ENCODE measurements around the gene OPN3. TPM values are rescaled to one million over a fixed set of nuclear protein-coding genes. Genes with fewer than 3 reads are reported as not detected.

Gene OPN3
- total RNA-seq, 2 experiments from 2014 or later, result 10.8 to 12.2 TPM

DNA sequence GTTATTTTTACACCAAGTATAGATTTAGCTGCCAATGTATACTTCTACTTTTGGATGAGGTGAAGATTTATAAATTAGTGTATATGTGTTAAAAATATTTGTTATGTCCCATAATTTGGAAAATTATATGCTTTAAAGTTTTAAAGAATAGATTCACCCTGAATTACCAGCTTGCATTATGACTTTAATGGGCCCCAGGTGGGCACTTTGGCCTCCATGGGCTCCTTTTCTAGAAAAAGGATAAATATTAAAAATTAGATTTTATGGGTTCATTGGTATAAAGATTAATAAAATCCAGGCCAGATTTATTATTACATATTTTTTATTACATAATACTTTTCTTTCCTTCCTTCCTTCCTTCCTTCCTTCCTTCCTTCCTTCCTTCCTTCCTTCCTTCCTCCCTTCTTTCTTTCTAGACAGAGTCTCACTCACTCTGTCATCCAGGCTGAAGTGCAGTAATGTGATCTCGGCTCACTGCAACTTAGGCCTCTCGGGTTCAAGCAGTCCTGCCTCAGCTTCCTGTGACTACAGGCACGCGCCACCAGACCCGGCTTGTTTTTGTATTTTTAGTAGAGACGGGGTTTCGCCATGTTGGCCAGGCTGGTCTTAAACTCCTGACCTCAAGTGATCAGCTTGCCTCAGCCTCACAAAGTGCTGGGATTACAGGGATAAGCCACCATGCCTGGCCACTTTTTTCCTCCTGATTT is 86.1 kb downstream of the OPN3 start:
- POLR2A ChIA-PET, result no interaction called here
- ATAC-seq (no peak), DNase-seq (no peak)
- Mint-ChIP-seq H3K36me3 (ENCODE audit: low read depth) (peaks cover 1% of the 10 kb centered on the region), H3K4me1 (peaks cover 30% of the 10 kb centered on the region), H3K27me3 (peaks cover 2% of the 10 kb centered on the region), H3K4me3 (no peak overlapping the region), H3K9me3 (ENCODE audit: low read depth) (peaks cover 2% of the 10 kb centered on the region), H3K27ac (no peak overlapping the region)
- intact Hi-C loops (cut with DNase I, micrococcal nuclease), result loop anchor here in 1 of 2 experiments (2.0 kb wide), 1 partner anchor 39 kb away; no protein-coding TSS in a partner anchor
- CTCF ChIA-PET, result interaction anchor here (0.5 to 1.2 kb wide), 2 partner anchors 10 to 52 kb away, joined by 3 to 4 read pairs; no protein-coding TSS in a partner anchor

DNA sequence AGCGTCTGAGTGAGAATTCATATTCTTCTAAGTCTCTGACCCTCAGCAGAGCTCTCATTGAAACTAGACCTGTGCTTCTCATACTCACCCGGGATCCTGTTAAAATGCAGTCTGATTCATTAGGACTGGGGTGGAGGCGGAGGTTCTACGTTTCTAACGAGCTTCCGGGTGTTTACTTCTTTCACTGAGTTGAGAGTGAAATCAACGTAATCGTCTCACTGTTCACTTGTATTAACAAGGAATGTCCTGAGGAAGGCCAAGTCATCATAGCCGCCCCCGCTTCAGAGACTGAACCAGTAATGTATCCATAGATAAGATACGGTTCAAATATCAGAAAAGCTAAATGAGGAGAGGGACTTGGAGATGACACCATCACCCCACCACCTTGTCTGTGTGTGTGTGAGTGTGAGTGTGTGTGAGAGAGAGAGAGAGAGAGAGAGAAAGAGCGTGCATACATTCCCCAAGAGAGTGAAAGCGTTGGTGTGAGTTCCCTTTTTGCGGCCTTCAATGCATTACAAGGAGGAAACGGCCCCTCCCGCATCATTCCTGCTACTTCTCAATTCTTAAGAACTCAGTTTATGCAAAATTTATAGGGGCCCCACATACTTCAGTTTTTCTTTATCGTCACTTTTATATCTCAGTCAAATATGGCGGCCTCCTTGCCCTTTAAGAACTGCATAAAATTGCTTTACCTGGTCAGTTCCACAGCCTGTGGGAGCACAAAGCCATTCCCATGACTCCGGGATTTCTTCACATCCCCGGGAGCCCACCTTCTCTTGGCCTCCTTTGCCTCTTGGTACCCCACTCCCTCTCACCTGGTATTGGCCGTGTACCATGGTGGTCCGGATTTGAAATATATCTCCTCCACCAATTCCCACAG is 88.2 kb downstream of the OPN3 start:
- H3K4me3 Mint-ChIP-seq, result peak overlapping the region; percentile 71
- H3K27ac Mint-ChIP-seq, result peak overlapping the region; percentile 98
- intact Hi-C loops (cut with DNase I, micrococcal nuclease), result loop anchor here (1.0 to 2.0 kb wide), 5 partner anchors 19 to 88 kb away; partner anchors contain the start of genes KMO (in 2 of the 2), CHML (in 1 of the 2) and OPN3 (in 1 of the 2)
- DNase-seq (peak; percentile 75), ATAC-seq (peak; percentile 97)
- peaks cover 1% of the 10 kb centered on the region for H3K36me3 Mint-ChIP-seq (ENCODE audit: low read depth)
- CTCF ChIA-PET, result interaction anchor here (0.5 to 2.6 kb wide), 4 partner anchors 11 to 295 kb away, joined by 3 to 7 read pairs (median 4); partner anchors contain the start of gene KMO
- H3K4me1 Mint-ChIP-seq, result peaks cover 30% of the 10 kb centered on the region
- peaks cover 2% of the 10 kb centered on the region for H3K9me3 Mint-ChIP-seq (ENCODE audit: low read depth)
- H3K27me3 Mint-ChIP-seq, result no peaks in the 10 kb centered on the region
- POLR2A ChIA-PET, result interaction anchor here (0.5 to 1.1 kb wide), 4 partner anchors 32 to 445 kb away, joined by 3 to 5 read pairs (median 4); partner anchors contain the start of gene FH

GRCh38 chr1:241550318-241550717 is 89.9 kb downstream of the OPN3 start:
- POLR2A ChIA-PET, result no interaction called here

GRCh38 chr1:241548008-241548407 is 92.2 kb downstream of the OPN3 start:
- POLR2A ChIA-PET, result no interaction called here
- intact Hi-C loops (cut with DNase I, micrococcal nuclease), result no loop called here
- H3K27ac Mint-ChIP-seq, result no peak overlapping the region
- no peak overlapping the region for H3K4me3 Mint-ChIP-seq
- no peak for ATAC-seq
- CTCF ChIA-PET, result interaction anchor here (1.4 kb wide), 1 partner anchor 11 kb away, joined by 3 read pairs; no protein-coding TSS in a partner anchor
- peaks cover 1% of the 10 kb centered on the region for H3K36me3 Mint-ChIP-seq (ENCODE audit: low read depth)
- no peaks in the 10 kb centered on the region for H3K27me3 Mint-ChIP-seq
- DNase-seq, result no peak
- peaks cover 2% of the 10 kb centered on the region for H3K9me3 Mint-ChIP-seq (ENCODE audit: low read depth)
- peaks cover 27% of the 10 kb centered on the region for H3K4me1 Mint-ChIP-seq

More at GRCh38 chr1:241550318-241550717, 89.9 kb downstream of the OPN3 start:
- DNase-seq (no peak), ATAC-seq (no peak)
- H3K27me3 Mint-ChIP-seq, result no peaks in the 10 kb centered on the region
- H3K4me1 Mint-ChIP-seq, result peaks cover 30% of the 10 kb centered on the region
- intact Hi-C loops (cut with DNase I, micrococcal nuclease), result loop anchor here in 1 of 2 experiments (2.0 kb wide), 1 partner anchor 18 kb away; the partner anchor contains the start of gene KMO
- peaks cover 2% of the 10 kb centered on the region for H3K9me3 Mint-ChIP-seq (ENCODE audit: low read depth)
- H3K4me3 Mint-ChIP-seq, result no peak overlapping the region
- no peak overlapping the region for H3K27ac Mint-ChIP-seq
- H3K36me3 Mint-ChIP-seq (ENCODE audit: low read depth), result peaks cover 1% of the 10 kb centered on the region
- CTCF ChIA-PET, result interaction anchor here (0.8 to 2.6 kb wide), 4 partner anchors 9 to 297 kb away, joined by 3 to 7 read pairs (median 5); no protein-coding TSS in a partner anchor

Other genes with a start within 250 kb of the OPN3 start
- gene FH, start 120.6 kb downstream of the OPN3 start, total RNA-seq, result 10 to 100 TPM; 80.2 to 94.3 TPM
- under 1 TPM in 1 of 2 experiments, not detected in 1; 0.33 TPM for gene KMO, start 108.0 kb downstream of the OPN3 start, total RNA-seq
- gene CHML, start within 50 bp of the OPN3 start, total RNA-seq, result 10 to 100 TPM; 13.4 to 16.5 TPM
- gene WDR64, start 11.9 kb upstream of the OPN3 start, total RNA-seq, result not detected
- 10 to 100 TPM; 53.8 to 57.8 TPM for gene EXO1, start 207.8 kb upstream of the OPN3 start, total RNA-seq